Neural progenitor cell (in vitro differentiated cells): ENCODE data around the gene ZNF575.

Experiments used
- CTCF ChIP-seq: fragments of 200-600 bp; sonication (generic); IDR thresholded peaks from 2 replicates; pipeline ENCODE4 v1.5.1; 2017; ENCODE audit warnings: antibody characterized with exemption, mild to moderate bottlenecking
- EZH2 ChIP-seq: fragments of 200-600 bp; sonication (generic); IDR thresholded peaks from 2 replicates; pipeline ENCODE4 v1.6.1; 2017; ENCODE audit warnings: antibody characterized with exemption, mild to moderate bottlenecking, moderate library complexity

DNA sequence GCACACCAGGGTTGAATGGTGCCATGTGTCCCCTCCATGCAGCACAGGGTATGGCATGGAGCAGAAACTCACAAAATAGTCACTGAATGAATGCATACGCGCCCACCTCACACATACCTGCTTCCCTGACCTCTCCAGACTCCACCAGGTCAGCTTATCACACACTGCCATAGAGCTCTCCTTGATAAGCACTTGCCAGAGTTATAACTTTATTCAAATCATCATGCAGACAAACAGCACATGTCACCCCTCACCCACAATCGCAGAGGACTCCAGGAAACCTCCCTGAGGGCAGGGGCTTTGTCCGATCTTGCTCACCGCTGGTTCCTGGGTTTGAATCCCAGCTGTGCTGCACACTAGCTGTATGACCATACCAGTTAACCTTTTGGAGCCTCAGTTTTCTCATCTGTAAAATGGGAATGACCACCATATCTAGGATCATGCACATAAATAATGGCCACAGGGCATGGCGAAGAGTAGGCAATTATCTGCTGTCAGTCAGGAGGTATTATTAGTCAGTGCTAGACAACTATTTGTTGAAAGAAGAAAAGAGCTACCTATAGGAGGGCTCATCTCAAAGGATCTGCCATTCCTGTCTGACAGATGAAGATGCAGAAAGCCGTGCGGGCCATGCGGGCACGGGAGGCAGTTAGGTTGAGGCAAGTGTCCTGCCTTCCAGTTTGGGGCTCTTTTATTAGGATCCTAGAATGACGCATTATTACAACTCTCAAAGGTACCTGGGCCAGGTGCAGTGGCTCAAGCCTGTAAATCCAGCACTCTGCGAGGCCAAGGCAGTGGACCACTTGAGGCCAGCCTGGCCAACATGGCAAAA, 28.4 kb downstream of the ZNF575 start:
- TF ChIP-seq CTCF (no peak), EZH2 (no peak)
